ENCODE results near the gene SH3RF3. TPM values are rescaled to one million over a fixed set of nuclear protein-coding genes. Genes with fewer than 3 reads are reported as not detected.
A peak's percentile ranks its signal among the peaks of the same experiment; 100 is the strongest.

SH3RF3 gene
- total RNA-seq, 1 experiment from 2014 or later = 4.9 TPM

DNA sequence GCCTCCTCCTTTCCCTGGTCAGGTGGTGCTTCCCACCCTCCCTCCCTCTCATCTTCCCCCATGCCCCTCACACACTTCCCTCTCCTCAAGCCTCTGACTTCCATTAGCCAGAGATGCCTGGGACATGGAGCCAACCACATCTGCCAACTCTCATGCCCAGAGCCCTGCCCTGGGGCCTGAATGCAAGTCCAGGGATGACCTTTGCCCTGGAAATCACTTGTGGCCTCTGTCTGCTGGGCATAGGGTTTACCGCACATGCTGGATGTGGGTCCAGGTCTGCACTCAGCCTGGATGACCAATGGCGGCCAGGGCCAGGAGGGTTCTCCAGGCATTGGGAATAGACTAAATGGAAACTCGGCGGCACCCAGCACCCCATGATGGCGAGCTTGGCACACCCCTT is 385.9 kb downstream of the SH3RF3 start:
- H3K36me3 ChIP-seq (ENCODE audit: control insufficient read depth, insufficient read depth, low read length) = no peaks in the 10 kb centered on the region
- DNase-seq (ENCODE audit: low read depth, low spot score) = no peak
- no peaks in the 10 kb centered on the region for H3K27me3 ChIP-seq (ENCODE audit: control insufficient read depth, insufficient read depth, low read length)
- TF ChIP-seq, protein P1, sequence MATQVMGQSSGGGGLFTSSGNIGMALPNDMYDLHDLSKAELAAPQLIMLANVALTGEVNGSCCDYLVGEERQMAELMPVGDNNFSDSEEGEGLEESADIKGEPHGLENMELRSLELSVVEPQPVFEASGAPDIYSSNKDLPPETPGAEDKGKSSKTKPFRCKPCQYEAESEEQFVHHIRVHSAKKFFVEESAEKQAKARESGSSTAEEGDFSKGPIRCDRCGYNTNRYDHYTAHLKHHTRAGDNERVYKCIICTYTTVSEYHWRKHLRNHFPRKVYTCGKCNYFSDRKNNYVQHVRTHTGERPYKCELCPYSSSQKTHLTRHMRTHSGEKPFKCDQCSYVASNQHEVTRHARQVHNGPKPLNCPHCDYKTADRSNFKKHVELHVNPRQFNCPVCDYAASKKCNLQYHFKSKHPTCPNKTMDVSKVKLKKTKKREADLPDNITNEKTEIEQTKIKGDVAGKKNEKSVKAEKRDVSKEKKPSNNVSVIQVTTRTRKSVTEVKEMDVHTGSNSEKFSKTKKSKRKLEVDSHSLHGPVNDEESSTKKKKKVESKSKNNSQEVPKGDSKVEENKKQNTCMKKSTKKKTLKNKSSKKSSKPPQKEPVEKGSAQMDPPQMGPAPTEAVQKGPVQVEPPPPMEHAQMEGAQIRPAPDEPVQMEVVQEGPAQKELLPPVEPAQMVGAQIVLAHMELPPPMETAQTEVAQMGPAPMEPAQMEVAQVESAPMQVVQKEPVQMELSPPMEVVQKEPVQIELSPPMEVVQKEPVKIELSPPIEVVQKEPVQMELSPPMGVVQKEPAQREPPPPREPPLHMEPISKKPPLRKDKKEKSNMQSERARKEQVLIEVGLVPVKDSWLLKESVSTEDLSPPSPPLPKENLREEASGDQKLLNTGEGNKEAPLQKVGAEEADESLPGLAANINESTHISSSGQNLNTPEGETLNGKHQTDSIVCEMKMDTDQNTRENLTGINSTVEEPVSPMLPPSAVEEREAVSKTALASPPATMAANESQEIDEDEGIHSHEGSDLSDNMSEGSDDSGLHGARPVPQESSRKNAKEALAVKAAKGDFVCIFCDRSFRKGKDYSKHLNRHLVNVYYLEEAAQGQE (IDR thresholded peaks at IDR 0.05; ENCODE audit: insufficient read depth in 1 of 2, low read depth in 2 of 2, low read length in 1 of 2) = no peak
- TF ChIP-seq, protein P2, sequence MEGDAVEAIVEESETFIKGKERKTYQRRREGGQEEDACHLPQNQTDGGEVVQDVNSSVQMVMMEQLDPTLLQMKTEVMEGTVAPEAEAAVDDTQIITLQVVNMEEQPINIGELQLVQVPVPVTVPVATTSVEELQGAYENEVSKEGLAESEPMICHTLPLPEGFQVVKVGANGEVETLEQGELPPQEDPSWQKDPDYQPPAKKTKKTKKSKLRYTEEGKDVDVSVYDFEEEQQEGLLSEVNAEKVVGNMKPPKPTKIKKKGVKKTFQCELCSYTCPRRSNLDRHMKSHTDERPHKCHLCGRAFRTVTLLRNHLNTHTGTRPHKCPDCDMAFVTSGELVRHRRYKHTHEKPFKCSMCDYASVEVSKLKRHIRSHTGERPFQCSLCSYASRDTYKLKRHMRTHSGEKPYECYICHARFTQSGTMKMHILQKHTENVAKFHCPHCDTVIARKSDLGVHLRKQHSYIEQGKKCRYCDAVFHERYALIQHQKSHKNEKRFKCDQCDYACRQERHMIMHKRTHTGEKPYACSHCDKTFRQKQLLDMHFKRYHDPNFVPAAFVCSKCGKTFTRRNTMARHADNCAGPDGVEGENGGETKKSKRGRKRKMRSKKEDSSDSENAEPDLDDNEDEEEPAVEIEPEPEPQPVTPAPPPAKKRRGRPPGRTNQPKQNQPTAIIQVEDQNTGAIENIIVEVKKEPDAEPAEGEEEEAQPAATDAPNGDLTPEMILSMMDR (IDR thresholded peaks at IDR 0.05) = no peak
- no peak for TF ChIP-seq POLR2AphosphoS5 (IDR thresholded peaks at IDR 0.05; ENCODE audit: low read depth, low read length)
- no peak for TF ChIP-seq SIN3A (IDR thresholded peaks at IDR 0.05; ENCODE audit: borderline replicate concordance, insufficient read depth, low read depth, low read length)
- no peak for ATAC-seq
- no peaks in the 10 kb centered on the region for H3K9me3 ChIP-seq (ENCODE audit: control insufficient read depth, insufficient read depth, low read depth, low read length)
- intact Hi-C loops (cut with micrococcal nuclease; ENCODE audit: unreplicated experiment) = no loop called here
- in situ Hi-C loops (cut with HindIII; ENCODE audit: low pct_unique_long_range_greater_than_20kb, low sequenced_read_pairs) = no loop called here
- no peak overlapping the region for H3K27ac ChIP-seq (ENCODE audit: low read length)
- no TSS peak for BruUV-seq (replicated peaks)
- ChIA-PET POLR2A (no interaction called here), CTCF (no interaction called here)
- H3K4me1 ChIP-seq (ENCODE audit: control insufficient read depth, insufficient read depth, low read length) = peaks cover 6% of the 10 kb centered on the region
- H3K4me3 ChIP-seq (ENCODE audit: low read depth in 2 of 2, low read length in 2 of 2) = no peak overlapping the region

DNA sequence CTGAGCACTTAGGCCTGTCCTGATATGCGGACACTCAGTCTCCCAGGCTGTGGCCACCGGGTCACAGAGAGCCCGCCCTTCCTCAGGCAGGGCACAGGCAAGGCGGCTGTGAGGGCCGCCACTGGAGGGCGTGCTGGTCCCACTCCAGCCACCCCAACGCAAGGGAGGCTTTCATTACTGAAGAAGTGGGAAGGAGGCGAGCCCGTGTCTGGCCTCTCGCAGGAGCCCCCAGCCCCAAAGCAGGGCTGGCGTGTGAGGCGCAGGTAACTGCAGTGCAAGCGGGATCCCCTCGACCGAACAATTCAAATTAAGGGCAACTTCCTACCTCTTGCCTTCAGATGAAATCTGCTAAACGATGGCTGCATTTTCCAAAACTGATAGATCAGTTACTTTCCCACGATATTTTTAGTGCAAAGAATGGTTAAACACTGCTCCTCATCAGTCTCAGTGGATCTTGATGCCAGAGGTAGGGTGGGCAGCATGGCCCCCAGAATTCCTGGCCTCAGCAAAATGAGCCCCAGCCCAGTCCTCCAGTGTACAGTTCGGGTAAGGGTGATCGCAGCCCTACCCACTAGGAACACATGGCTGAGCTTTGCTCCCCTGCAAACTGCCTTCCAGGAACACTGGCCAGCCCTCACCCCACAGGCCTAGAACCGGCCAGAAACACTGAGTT is 387.6 kb downstream of the SH3RF3 start:
- H3K4me3 ChIP-seq (ENCODE audit: low read depth in 2 of 2, low read length in 2 of 2) = no peak overlapping the region

More for the DNA sequence above, 387.6 kb downstream of the SH3RF3 start:
- BruUV-seq (replicated peaks) = no TSS peak
- in situ Hi-C loops (cut with HindIII; ENCODE audit: low pct_unique_long_range_greater_than_20kb, low sequenced_read_pairs) (no loop called here), intact Hi-C loops (cut with micrococcal nuclease; ENCODE audit: unreplicated experiment) (no loop called here)
- ATAC-seq (peak; percentile 97), DNase-seq (ENCODE audit: low read depth, low spot score) (no peak)
- CTCF ChIA-PET = no interaction called here
- POLR2A ChIA-PET = no interaction called here
- Histone ChIP-seq H3K36me3 (ENCODE audit: control insufficient read depth, insufficient read depth, low read length) (no peaks in the 10 kb centered on the region), H3K27me3 (ENCODE audit: control insufficient read depth, insufficient read depth, low read length) (no peaks in the 10 kb centered on the region), H3K4me1 (ENCODE audit: control insufficient read depth, insufficient read depth, low read length) (peaks cover 6% of the 10 kb centered on the region), H3K9me3 (ENCODE audit: control insufficient read depth, insufficient read depth, low read depth, low read length) (no peaks in the 10 kb centered on the region), H3K27ac (ENCODE audit: low read length) (no peak overlapping the region)
- no peak for TF ChIP-seq POLR2AphosphoS5 (IDR thresholded peaks at IDR 0.05; ENCODE audit: low read depth, low read length)
- no peak for TF ChIP-seq SIN3A (IDR thresholded peaks at IDR 0.05; ENCODE audit: borderline replicate concordance, insufficient read depth, low read depth, low read length)
- TF ChIP-seq, protein P2 (IDR thresholded peaks at IDR 0.05) = peak; percentile 98

Data from Panc1 (cell line).